IPS-18c (cell line): ENCODE data around the gene HELB.

Experiments
- H3K4me3 ChIP-seq: 2 replicates; pipeline ENCODE4 v1.7.0; 2013; ENCODE audit warnings: low read depth, mild to moderate bottlenecking, low read length, moderate library complexity; ENCODE audit not compliant: insufficient read depth
- H3K9me3 ChIP-seq: one replicate; pipeline ENCODE4 v1.6.1; 2013; ENCODE audit warnings: mild to moderate bottlenecking, low read length, moderate library complexity; ENCODE audit not compliant: control insufficient read depth, insufficient read depth

HELB gene

DNA sequence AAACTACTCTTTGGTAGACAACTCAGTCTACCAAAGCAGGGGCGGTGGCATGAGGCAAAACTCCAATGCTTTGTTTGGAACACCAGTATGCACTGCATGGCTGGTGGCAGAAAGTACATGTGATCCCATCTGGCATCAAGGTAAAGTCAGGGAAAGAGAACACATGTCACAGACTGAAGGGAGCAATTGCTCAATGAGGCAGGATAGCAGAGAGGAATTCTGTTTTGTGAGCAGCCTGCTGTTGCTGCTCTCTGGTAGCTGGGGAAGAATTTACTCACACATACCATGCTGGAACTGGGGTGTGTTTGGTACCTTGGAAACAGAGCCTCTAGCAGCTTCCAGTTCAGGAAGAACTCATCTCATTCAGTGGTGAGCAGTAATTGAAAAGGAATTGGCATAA, 84.8 kb downstream of the HELB start:
- Histone ChIP-seq H3K4me3 (no peak overlapping the region), H3K9me3 (no peaks in the 10 kb centered on the region)
